NB4 (cell line): ENCODE data around the gene FAM89A.

ENCODE experiments used
- DNase-seq: peaks from one replicate; pipeline ENCODE4 v3.0.0; 2010; ENCODE audit warnings: low read depth
- H3K4me3 ChIP-seq: one replicate; pipeline ENCODE4 v1.5.1; 2011; ENCODE audit warnings: mild to moderate bottlenecking, low read depth, low read length, moderate library complexity
- CTCF ChIP-seq: IDR thresholded peaks from one replicate; pipeline ENCODE4 v1.5.1; 2012; ENCODE audit warnings: low read depth, low read length
- MAX ChIP-seq: IDR thresholded peaks from 2 replicates; pipeline ENCODE4 v1.6.1; 2011; ENCODE audit warnings: low read depth, low read length
- MYC ChIP-seq: IDR thresholded peaks from 2 replicates; pipeline ENCODE4 v1.6.1; 2011; ENCODE audit warnings: low read depth, low read length
- POLR2A ChIP-seq: IDR thresholded peaks from 2 replicates; pipeline ENCODE4 v1.6.1; 2011; ENCODE audit warnings: mild to moderate bottlenecking; ENCODE audit not compliant: insufficient read length; ENCODE audit errors: extremely low read depth

FAM89A gene

GRCh38 chr1:230971771-230972170 is 68.3 kb downstream of the FAM89A start:
- TF ChIP-seq CTCF (no peak), MYC (no peak), POLR2A (no peak), MAX (no peak)
- H3K4me3 ChIP-seq, result no peak overlapping the region
- no peak for DNase-seq

GRCh38 chr1:230970432-230970831 is 69.6 kb downstream of the FAM89A start:
- no peak overlapping the region for H3K4me3 ChIP-seq

More at GRCh38 chr1:230970432-230970831, 69.6 kb downstream of the FAM89A start:
- TF ChIP-seq POLR2A, result no peak
- TF ChIP-seq MAX, result no peak
- no peak for TF ChIP-seq MYC
- TF ChIP-seq CTCF, result no peak
- DNase-seq, result no peak
